ENCODE measurements around the gene PNRC2. TPM values are rescaled to one million over a fixed set of nuclear protein-coding genes. Genes with fewer than 3 reads are reported as not detected.

The PNRC2 gene
- total and polyA plus RNA-seq, 11 donors = 64.1 to 137 (median 80.5) TPM

- H3K4me3 ChIP-seq = no peak overlapping the region
- no peak for DNase-seq
- H3K4me1 ChIP-seq = peaks cover 0 to 72% (median 0%) of the 10 kb centered on the region in 12 donors
- H3K9me3 ChIP-seq = no peaks in the 10 kb centered on the region
- intact Hi-C loops (cut with DNase I) = loop anchor here in 2 of 10 donors (10.0 kb wide), 2 partner anchors 97 to 137 kb away; partner anchors contain the start of gene PITHD1 (in 1 of the 2)
- ATAC-seq = no peak
- no peak overlapping the region for H3K27ac ChIP-seq
- 82 to 90% (median 88%) methylated on average over 8 of the region's 8 CpGs for WGBS, 4 donors
- H3K27me3 ChIP-seq = peaks cover 0 to 28% (median 0%) of the 10 kb centered on the region in 9 donors
- TF ChIP-seq CTCF (IDR thresholded peaks at IDR 0.05) (no peak), POLR2A (IDR thresholded peaks at IDR 0.05) (no peak)
- H3K36me3 ChIP-seq = no peaks in the 10 kb centered on the region
Measured at GRCh38 chr1:23911921-23912320, 47.7 kb upstream of the PNRC2 start.

GRCh38 chr1:23913212-23913880 lies 46.3 kb upstream of the PNRC2 start, which contains the start of gene CNR2:
CNR2 (minus strand) TSS chr1:23913362; CDS start chr1:23875617, 37,745 bp downstream.
- WGBS, 4 donors = 71 to 85% (median 76%) methylated on average over 7 of the region's 7 CpGs
- intact Hi-C loops (cut with DNase I) = loop anchor here in 2 of 10 donors (10.0 kb wide), 2 partner anchors 99 to 139 kb away; partner anchors contain the start of gene PITHD1 (in 1 of the 2)

GRCh38 chr1:23914921-23915320 lies 44.7 kb upstream of the PNRC2 start:
- no peak overlapping the region for H3K27ac ChIP-seq
- H3K27me3 ChIP-seq = peaks cover 0 to 6% (median 0%) of the 10 kb centered on the region in 9 donors
- TF ChIP-seq CTCF (IDR thresholded peaks at IDR 0.05) (no peak), POLR2A (IDR thresholded peaks at IDR 0.05) (no peak)
- H3K36me3 ChIP-seq = no peaks in the 10 kb centered on the region
- ATAC-seq (no peak), DNase-seq (no peak)
- intact Hi-C loops (cut with DNase I) = loop anchor here in 7 of 10 donors (5.0 to 10.0 kb wide), 6 partner anchors 48 to 143 kb away; partner anchors contain the start of genes FUCA1 (in 1 of the 7) and PITHD1 (in 1 of the 7)
- no peak overlapping the region for H3K4me3 ChIP-seq
- H3K9me3 ChIP-seq = no peaks in the 10 kb centered on the region
- H3K4me1 ChIP-seq = peaks cover 0 to 54% (median 0%) of the 10 kb centered on the region in 12 donors
- 94 to 96% (median 96%) methylated on average over 4 of the region's 4 CpGs for WGBS, 4 donors

More at GRCh38 chr1:23913212-23913880, 46.3 kb upstream of the PNRC2 start, which contains the start of gene CNR2:
- Histone ChIP-seq H3K4me3 (no peak within 1 kb of the TSS), H3K36me3 (no peaks in the 10 kb centered on the region), H3K27me3 (peaks cover 0 to 19% (median 0%) of the 10 kb centered on the region in 9 donors), H3K9me3 (no peaks in the 10 kb centered on the region), H3K4me1 (peaks cover 0 to 66% (median 0%) of the 10 kb centered on the region in 12 donors), H3K27ac (no peak within 1 kb of the TSS)
- no peak for ATAC-seq
- DNase-seq = no peak
- TF ChIP-seq CTCF (IDR thresholded peaks at IDR 0.05) (no peak), POLR2A (IDR thresholded peaks at IDR 0.05) (no peak)

GRCh38 chr1:23915466-23915865 lies 44.2 kb upstream of the PNRC2 start:
- Histone ChIP-seq H3K4me3 (no peak overlapping the region), H3K4me1 (peaks cover 0 to 57% (median under 1%) of the 10 kb centered on the region in 12 donors), H3K27me3 (peaks cover 0 to 6% (median 0%) of the 10 kb centered on the region in 9 donors), H3K9me3 (no peaks in the 10 kb centered on the region), H3K27ac (no peak overlapping the region), H3K36me3 (no peaks in the 10 kb centered on the region)
- ATAC-seq = no peak
- intact Hi-C loops (cut with DNase I) = loop anchor here in 7 of 10 donors (5.0 to 10.0 kb wide), 6 partner anchors 48 to 143 kb away; partner anchors contain the start of genes FUCA1 (in 1 of the 7) and PITHD1 (in 1 of the 7)
- no peak for DNase-seq
- TF ChIP-seq POLR2A (IDR thresholded peaks at IDR 0.05) (no peak), CTCF (IDR thresholded peaks at IDR 0.05) (no peak)
- 95 to 97% (median 95%) methylated on average over 5 of the region's 5 CpGs for WGBS, 4 donors
